Endodermal cell (in vitro differentiated cells): ENCODE results near the gene COL4A4. TPM values are rescaled to one million over a fixed set of nuclear protein-coding genes. Genes with fewer than 3 reads are reported as not detected.

Source experiments
- DNase-seq: peaks from one replicate; pipeline ENCODE4 v3.0.0-alpha.2; 2017
- H3K27ac ChIP-seq: 2 replicates; pipeline ENCODE4 v1.5.1; 2013; ENCODE audit warnings: mild to moderate bottlenecking, low read depth, low read length, moderate library complexity
- H3K27me3 ChIP-seq: 2 replicates; pipeline ENCODE4 v1.6.1; 2013; ENCODE audit warnings: mild to moderate bottlenecking, low read length, moderate library complexity; ENCODE audit not compliant: insufficient read depth, control insufficient read depth, poor library complexity, severe bottlenecking
- H3K36me3 ChIP-seq: 2 replicates; pipeline ENCODE4 v1.7.0; 2013; ENCODE audit warnings: mild to moderate bottlenecking, low read length, moderate library complexity; ENCODE audit not compliant: control insufficient read depth, insufficient read depth
- H3K4me1 ChIP-seq: one replicate; pipeline ENCODE4 v1.7.0; 2013; ENCODE audit warnings: low read length; ENCODE audit not compliant: control insufficient read depth, insufficient read depth
- H3K4me3 ChIP-seq: 2 replicates; pipeline ENCODE4 v1.5.1; 2013; ENCODE audit warnings: mild to moderate bottlenecking, low read length, moderate library complexity
- H3K9ac ChIP-seq: 2 replicates; pipeline ENCODE4 v1.6.1; 2013; ENCODE audit warnings: mild to moderate bottlenecking, low read length, moderate library complexity; ENCODE audit not compliant: poor library complexity, severe bottlenecking; ENCODE audit errors: extremely low read depth
- H3K9me3 ChIP-seq: 2 replicates; pipeline ENCODE4 v1.6.1; 2013; ENCODE audit warnings: mild to moderate bottlenecking, low read length, moderate library complexity; ENCODE audit not compliant: control insufficient read depth
- H3K27ac Mint-ChIP-seq: 2 replicates; pipeline ENCODE4 v1.8.0; 2020; ENCODE audit warnings: mixed read lengths
- H3K27me3 Mint-ChIP-seq: 2 replicates; pipeline ENCODE4 v1.8.0; 2021; ENCODE audit warnings: mild to moderate bottlenecking, mixed read lengths; ENCODE audit not compliant: insufficient read depth
- H3K36me3 Mint-ChIP-seq: 2 replicates; pipeline ENCODE4 v1.8.0; 2020; ENCODE audit warnings: low read depth, mixed read lengths
- H3K4me1 Mint-ChIP-seq: 2 replicates; pipeline ENCODE4 v1.8.0; 2020; ENCODE audit warnings: mixed read lengths
- H3K4me3 Mint-ChIP-seq: 2 replicates; pipeline ENCODE4 v1.8.0; 2020; ENCODE audit warnings: mild to moderate bottlenecking, moderate library complexity, mixed read lengths
- H3K9me3 Mint-ChIP-seq: 2 replicates; pipeline ENCODE4 v1.8.0; 2020; ENCODE audit warnings: mild to moderate bottlenecking, mixed read lengths
- WGBS, 2 experiments: methylation state at CpG; one replicate each; pipeline versions ENCODE4 v1.1.5 to v1.1.7; 2013; ENCODE audit warnings: missing lambda C conversion rate in 2 of 2, mixed read lengths in 1 of 2; ENCODE audit not compliant: insufficient coverage in 1 of 2, insufficient read length in 1 of 2; 5-methylcytosine and 5-hydroxymethylcytosine counted together
- total RNA-seq, 2 donors: library from RNA; stranded (reverse); fragmentation: NEBNext Ultra II Directional in 1 of 2; extraction: Animal tissue kit (Norgen Biotek cat#: 25700) in 1 of 2; gene quantifications; 2 replicates in 1 of 2; 3 replicates in 1 of 2; pipeline ENCODE4 v1.2.1, GENCODE V29; 2021
- TF ChIP-seq, protein P1 (sequence below): fragments of 200-600 bp; sonication (generic); conservative IDR thresholded peaks from 2 replicates; pipeline ENCODE4 v1.5.0; 2021; ENCODE audit warnings: antibody characterized with exemption, mild to moderate bottlenecking

COL4A4 gene
- total RNA-seq, 2 donors from 2014 or later = 2.2 to 2.9 TPM

DNA sequence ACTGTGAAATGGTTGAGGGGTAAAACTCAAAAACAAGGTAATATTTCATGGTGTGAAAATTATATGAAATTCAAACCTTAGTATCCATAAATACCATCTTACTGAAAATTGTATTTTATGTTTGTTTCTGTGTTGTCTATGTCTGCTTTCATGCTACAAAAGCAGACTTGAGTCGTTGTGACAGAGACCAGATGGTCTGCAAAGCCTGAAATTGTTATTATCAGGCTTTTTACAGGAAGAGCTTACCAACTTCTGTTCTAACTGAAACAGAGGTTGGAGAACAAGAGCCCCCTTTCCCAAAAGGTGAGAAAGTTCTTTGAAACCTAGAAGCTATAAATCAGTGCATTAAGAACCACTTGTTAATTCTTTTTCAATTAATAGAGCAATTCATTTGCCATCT lies 110.0 kb downstream of the COL4A4 start:
- no peaks in the 10 kb centered on the region for H3K27me3 Mint-ChIP-seq
- no peak overlapping the region for H3K4me3 Mint-ChIP-seq
- H3K4me1 Mint-ChIP-seq = no peaks in the 10 kb centered on the region
- WGBS, 2 experiments = 85 to 86% methylated on average over 1 of the region's 1 CpG
- no peak overlapping the region for H3K27ac Mint-ChIP-seq
- Histone ChIP-seq H3K9ac (no peak overlapping the region), H3K4me1 (no peaks in the 10 kb centered on the region), H3K9me3 (no peaks in the 10 kb centered on the region), H3K4me3 (no peak overlapping the region), H3K27ac (no peak overlapping the region), H3K27me3 (no peaks in the 10 kb centered on the region), H3K36me3 (no peaks in the 10 kb centered on the region)
- TF ChIP-seq, protein P1, sequence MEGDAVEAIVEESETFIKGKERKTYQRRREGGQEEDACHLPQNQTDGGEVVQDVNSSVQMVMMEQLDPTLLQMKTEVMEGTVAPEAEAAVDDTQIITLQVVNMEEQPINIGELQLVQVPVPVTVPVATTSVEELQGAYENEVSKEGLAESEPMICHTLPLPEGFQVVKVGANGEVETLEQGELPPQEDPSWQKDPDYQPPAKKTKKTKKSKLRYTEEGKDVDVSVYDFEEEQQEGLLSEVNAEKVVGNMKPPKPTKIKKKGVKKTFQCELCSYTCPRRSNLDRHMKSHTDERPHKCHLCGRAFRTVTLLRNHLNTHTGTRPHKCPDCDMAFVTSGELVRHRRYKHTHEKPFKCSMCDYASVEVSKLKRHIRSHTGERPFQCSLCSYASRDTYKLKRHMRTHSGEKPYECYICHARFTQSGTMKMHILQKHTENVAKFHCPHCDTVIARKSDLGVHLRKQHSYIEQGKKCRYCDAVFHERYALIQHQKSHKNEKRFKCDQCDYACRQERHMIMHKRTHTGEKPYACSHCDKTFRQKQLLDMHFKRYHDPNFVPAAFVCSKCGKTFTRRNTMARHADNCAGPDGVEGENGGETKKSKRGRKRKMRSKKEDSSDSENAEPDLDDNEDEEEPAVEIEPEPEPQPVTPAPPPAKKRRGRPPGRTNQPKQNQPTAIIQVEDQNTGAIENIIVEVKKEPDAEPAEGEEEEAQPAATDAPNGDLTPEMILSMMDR = no peak
- no peak for DNase-seq
- peaks cover 28% of the 10 kb centered on the region for H3K36me3 Mint-ChIP-seq
- peaks cover 4% of the 10 kb centered on the region for H3K9me3 Mint-ChIP-seq

DNA sequence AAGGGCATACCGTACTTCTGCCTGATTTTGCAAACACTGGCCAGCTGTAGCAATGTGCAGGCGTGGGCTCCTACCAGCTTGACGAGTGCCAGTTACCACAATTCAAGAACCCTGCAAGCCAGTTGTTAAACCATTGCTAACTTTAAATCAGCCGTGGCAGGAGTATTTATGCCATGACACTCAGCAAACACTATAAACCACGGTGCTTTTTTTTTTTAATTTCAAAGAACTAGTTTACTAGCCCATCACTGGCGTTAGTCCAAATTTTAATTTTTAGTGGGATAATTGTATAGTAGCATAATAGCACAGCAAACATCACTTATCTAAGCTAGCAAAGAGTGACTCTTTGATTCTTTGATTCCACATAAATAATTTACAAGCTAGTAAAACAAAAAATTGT lies 111.1 kb downstream of the COL4A4 start:
- H3K9me3 Mint-ChIP-seq = peaks cover 4% of the 10 kb centered on the region
- H3K27ac ChIP-seq = no peak overlapping the region
- H3K27me3 Mint-ChIP-seq = no peaks in the 10 kb centered on the region
- peaks cover 28% of the 10 kb centered on the region for H3K36me3 Mint-ChIP-seq
- no peak overlapping the region for H3K9ac ChIP-seq
- no peak overlapping the region for H3K27ac Mint-ChIP-seq
- H3K4me1 ChIP-seq = no peaks in the 10 kb centered on the region
- no peaks in the 10 kb centered on the region for H3K4me1 Mint-ChIP-seq
- H3K4me3 Mint-ChIP-seq = no peak overlapping the region
- TF ChIP-seq, protein P1 = no peak
- no peak for DNase-seq
- WGBS, 2 experiments = 91 to 100% methylated on average over 3 to 5 of the region's 6 CpGs
- H3K9me3 ChIP-seq = no peaks in the 10 kb centered on the region
- no peaks in the 10 kb centered on the region for H3K27me3 ChIP-seq
- H3K4me3 ChIP-seq = no peak overlapping the region
- H3K36me3 ChIP-seq = no peaks in the 10 kb centered on the region

DNA sequence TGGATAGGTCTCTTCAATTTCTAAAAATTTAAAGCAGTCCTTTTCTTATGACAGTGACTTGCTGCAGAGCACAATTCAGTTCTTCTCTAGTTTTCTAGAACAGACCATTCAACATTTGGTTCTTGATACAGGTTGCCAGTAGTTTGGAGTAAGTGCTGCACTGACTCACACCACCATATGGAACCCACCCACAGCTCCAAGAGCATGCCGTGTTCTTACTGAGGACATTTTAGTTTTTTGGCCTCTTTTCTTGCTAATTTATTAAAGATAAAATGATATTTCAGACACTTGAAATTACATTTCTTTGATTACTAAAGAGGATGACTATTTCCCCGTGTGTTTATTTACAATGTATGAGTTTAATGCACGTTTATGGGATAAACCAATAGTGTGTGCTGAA lies 120.0 kb downstream of the COL4A4 start:
- H3K9me3 Mint-ChIP-seq = no peaks in the 10 kb centered on the region
- WGBS, 2 experiments = 90% methylated on average over 2 of the region's 3 CpGs; no CpG with 5 or more reads in 1 of the 2 experiments
- TF ChIP-seq, protein P1 = no peak

More for the DNA sequence above, 120.0 kb downstream of the COL4A4 start:
- Histone ChIP-seq H3K4me1 (no peaks in the 10 kb centered on the region), H3K4me3 (no peak overlapping the region), H3K9ac (no peak overlapping the region), H3K27me3 (no peaks in the 10 kb centered on the region), H3K36me3 (no peaks in the 10 kb centered on the region), H3K9me3 (no peaks in the 10 kb centered on the region), H3K27ac (no peak overlapping the region)
- Mint-ChIP-seq H3K36me3 (no peaks in the 10 kb centered on the region), H3K27ac (no peak overlapping the region), H3K4me3 (no peak overlapping the region), H3K27me3 (no peaks in the 10 kb centered on the region), H3K4me1 (no peaks in the 10 kb centered on the region)
- DNase-seq = no peak
